DMS79 (cell line): Measurements from ENCODE around the gene EML3.
"Not testable (repeated sequence)": the region's sequence is repeated elsewhere in the genome, so short reads cannot be mapped to it uniquely, and the experiment has no call there.

Experiments
- DNase-seq: peaks from one replicate; lab custom pipeline; 2025; lab: John Stamatoyannopoulos, UW

EML3 gene

DNA sequence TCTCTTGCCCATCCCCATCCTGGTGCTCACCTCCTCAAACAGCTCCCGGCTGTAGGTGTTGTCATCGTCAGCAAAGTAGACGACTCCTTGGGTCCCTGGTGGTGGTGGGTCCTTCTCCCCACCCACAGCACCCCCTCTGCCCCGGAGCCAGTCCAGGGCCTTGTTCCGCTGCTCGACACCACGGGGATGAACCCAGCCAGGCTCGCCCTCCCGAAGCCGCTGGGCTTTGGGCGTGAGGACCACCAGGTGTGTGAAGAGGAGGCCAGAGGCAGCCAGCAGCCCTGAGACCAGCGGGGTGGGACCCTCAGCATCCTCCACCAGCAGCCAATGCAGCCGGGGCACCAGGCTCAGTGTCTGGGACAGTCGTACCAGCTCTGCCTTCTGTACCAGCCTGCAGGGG lies 4.4 kb upstream of the EML3 start:
- not testable (repeated sequence) for DNase-seq

GRCh38 chr11:62615521-62615920 lies 2.9 kb upstream of the EML3 start:
- no peak for DNase-seq

- no peak for DNase-seq
These were observed 1.7 kb upstream of the EML3 start for GRCh38 chr11:62614275-62614674.

DNA sequence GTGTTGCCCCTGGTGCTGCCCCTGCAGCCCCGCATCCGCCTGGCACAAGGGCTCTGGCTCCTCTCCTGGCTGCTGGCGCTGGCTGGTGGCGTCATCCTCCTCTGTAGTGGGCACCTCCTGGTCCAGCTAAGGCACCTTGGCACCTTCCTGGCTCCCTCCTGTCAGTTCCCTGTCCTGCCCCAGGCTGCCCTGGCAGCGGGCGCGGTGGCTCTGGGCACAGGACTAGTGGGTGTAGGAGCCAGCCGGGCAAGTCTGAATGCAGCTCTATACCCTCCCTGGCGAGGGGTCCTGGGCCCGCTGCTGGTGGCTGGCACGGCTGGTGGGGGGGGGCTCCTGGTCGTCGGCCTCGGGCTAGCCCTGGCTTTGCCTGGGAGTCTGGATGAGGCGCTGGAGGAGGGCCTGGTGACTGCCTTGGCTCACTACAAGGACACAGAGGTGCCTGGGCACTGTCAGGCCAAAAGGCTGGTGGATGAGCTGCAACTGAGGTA lies 760 bp upstream of the EML3 start:
- DNase-seq = no peak

DNA sequence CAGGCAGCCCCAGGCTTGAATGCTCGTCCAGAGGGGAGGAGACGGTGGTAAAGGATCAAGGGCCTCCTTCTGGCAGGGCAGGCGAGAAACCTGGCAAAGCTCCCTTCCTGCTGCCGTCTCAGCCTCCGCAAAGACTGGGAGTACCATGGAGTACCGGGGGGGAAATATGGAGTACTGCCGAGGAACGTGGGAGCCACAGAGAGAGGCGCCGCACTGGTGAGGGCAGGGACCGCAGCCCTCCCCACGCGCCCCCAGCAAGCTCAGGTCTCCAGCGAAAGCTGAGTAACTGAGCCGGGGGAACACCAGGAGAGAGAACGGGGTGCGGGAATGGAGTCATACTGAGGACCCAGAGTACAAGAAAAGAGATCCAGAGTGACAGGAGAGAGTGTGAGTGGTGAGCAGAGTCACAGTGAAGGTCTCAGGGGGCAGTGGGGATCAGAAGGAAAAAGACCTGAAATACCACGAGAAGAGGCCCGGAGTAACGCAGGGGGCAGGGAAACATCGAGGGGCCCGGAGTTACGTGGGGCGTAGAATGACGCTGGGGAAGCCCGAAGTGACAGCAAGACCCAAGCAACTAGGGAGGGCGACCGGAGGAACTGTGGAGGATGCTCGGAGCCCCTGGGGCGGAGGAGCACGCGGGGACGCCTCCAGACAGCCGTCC lies 740 bp downstream of the EML3 start:
- peak; percentile 41 for DNase-seq

DNA sequence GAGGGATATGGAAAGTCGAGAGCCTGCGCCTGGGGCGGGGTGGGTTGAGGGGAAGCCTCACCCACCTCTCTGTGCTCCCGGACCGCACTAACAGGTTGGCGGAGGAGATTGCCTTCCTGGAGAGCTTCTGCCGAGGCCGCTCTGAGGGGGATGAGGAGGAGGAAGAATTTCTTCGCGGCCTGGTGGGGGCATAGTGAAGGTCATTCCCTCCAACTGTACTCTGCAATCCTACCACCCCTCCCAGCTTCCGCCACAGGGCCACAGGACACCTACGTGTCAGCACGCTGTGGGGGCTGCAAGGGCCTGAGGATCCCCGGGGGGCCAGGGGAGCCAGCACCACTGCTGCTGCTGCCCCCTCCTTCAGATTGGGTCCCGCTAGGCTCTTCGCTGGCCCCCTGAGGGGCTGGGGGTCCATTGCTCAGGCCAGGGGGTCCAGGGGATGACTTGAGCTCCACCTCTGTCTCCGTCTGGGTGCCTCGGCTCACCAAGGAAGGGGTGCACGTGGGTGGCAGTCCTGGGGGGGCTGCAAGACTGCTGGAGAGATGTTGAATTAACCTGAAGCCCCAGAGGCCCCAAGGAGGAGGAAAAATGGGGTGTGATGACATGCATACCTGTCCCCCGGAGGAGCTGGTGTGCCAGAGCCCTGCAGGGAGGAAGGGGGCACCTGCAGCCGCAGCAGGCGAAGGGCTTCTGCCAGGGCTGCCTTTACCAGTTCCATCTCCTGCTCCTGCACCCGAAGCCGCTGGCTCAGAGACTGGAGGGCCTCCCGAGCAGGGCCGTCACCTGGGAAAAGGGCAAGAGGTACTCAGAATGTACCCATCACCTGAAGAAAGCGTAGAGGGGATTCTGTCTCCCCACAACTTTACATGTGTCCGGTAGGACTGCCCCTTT lies 1.5 kb downstream of the EML3 start:
- DNase-seq = no peak

- no peak for DNase-seq
These were observed 2.2 kb downstream of the EML3 start for GRCh38 chr11:62610403-62610802.

GRCh38 chr11:62608776-62609175 lies 3.8 kb downstream of the EML3 start:
- DNase-seq = no peak

DNA sequence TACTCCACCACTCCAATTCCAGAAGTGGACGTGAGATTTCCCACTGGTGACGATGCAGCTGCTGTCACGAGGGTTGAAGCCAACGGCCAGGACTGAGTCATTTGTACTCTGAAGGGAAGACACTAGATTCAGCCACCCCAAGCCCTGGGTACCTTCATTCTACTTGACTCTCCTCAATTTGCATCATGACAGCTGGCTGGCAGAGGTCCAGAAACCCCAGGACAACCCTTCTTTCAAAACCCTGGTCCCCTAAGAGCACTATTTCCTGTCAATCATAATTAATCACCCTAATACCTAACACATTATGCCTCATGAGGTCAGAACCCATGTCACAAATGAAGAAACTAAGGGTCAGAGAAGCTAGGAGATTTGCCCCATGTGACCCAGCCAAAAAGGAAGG lies 4.9 kb downstream of the EML3 start:
- DNase-seq = no peak

DNA sequence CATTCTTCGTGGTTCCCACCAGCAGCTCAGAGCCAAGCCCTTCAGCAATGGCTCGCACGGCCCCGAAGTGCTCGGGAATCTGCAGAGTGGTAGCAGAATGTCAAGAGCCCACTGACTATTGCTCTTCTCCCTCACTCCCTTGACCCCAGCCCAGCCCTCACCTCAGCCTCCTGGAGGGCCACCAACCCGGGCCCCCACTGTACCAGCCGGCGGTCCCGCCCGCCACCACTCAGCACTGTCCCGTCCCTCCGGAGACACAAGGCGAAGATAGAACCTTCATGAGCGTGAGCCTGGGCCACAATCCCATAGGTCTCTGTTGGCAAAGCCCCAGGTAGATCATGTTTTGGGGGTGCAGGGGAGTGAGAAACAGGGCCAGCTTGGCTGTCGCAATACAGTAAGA lies 6.7 kb downstream of the EML3 start:
- DNase-seq = no peak

GRCh38 chr11:62605467-62605866 lies 7.1 kb downstream of the EML3 start:
- no peak for DNase-seq

DNA sequence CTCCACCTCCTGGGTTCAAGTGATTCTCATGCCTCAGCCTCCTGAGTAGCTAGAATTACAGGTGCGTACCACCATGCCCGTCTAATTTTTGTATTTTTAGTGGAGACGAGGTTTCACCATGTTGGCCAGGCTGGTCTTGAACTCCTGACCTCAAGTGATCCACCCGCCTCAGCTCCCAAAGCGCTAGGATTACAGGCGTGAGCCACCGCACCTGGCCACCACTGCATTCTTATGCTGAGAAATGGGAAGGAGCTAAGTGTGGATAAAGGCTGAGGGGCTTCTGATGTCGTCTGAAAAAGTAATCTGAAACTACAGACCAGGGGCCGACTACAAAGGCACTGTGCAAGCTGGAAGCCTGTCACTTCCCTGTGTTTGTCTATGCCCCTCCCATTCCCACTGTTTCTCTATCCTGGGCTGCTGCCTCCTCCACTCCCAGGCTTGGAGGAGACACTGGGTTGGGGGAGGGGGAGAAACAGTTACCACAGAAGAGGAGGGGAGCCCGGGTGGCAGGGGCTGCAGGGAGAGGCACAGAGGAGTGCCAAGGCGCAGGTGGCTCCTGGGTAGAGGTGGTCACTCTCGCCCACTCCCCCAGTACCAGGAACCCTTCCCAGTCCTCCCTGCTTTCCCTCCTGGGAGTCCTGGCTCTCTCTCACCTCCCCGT lies 8.0 kb downstream of the EML3 start:
- no peak for DNase-seq

DNA sequence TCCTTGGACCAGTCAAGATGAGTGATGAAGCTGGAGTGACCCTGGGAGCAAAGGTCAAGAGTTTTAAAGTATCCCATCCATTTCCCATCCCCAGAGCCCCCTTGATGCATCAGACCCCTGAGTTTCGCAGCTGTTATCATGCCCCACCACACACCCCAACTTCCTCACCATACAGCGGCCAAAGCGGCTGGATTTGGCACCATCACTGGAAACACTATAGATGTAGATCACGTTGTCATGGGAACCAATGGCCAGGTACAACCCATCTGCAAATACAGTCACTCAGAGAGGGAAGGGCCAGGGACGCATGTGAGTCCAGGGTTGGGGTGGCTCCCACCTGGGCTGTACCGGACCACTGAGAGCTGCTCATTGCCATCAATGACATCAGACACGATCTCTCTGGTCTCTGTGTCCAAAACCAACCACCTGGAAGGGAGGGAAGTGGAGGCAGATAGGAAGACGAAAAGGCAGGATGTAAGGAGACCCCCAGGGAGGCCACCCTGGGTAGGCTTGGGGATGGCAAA lies 8.7 kb downstream of the EML3 start:
- no peak for DNase-seq

GRCh38 chr11:62603072-62603408 lies 9.5 kb downstream of the EML3 start:
- peak; percentile 21 for DNase-seq

DNA sequence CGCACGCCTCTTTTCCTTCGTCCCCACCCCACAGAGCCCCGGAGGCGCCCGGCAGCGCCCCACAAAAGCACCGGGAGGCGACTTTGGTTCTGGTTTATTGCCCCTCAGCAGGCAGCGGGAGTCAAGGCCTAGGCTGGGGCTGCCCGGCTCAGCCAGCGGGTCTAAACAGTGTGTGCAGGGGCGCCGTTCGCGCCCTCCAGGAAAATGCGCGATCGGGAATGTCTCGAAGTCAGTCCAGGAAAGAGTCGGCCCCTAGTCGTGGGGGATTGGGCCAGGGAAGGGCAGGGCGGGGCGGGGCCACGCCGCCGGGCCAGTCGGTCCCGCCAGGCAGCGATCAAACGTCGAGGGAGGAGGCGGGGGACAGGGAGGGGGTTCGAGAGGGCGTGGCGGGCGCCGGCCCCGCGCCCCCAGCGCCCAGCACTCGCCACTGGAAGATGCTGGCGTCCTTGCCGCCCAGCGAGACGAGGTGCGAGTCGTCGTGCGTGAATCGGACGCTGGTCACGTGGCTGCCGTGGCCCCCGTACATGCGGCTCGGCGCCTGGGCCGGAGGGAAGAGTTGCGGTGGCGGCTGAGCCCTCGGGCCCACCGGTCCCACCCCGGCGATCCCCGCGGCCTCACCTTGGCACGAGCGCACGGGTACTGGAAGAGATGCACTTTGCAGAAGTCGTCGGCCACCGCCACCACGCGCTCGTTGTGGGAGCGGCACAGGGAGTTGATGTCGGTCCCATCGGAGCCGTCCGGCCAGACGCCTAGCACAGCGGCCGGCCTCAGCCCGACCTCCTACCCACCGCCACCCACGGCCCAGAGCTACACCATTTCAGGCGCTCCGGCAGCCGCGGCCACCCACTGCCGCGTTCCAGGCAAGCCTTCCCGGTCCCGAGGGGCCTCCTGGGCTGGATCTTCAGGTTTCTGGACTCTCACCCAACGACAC lies 10.2 kb downstream of the EML3 start:
- peak; percentile 68 for DNase-seq

DNA sequence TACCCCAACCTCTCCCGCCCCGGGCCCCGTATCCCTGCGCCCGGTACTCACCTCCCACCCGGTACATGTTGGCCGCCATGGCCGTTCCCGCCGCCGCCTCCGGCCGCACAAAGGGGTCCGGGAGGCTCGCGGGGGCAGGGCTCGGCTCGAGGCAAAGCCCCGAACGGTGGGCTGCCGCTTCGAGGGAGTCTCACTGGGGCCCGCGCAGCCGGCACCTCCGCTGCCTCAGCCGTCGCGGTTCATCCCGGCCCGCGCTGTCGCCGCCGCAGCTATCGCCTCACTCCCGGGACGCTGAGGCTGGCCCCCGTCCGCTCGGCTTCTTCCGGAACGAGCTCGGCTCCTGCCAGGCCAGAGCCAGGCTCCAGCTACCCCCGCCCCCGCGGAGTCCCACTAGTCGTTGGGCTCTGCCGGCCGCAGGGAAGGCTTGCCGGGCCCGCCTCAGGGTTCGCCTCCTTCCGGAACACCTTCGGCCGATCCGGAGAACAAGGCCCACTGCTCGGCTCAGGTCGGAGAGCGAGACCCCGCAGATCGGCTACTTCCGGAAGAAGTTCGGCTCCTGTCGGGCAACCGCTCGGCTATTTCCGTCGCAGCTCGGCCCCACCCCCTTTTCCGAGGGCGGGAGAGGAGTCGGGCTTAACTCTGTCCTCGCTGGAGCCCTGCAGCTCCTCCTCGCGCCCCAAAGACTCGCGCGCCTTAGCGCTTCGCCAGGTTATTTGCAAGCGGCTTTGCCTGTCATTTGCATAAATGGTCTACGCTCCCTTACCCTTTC lies 11.0 kb downstream of the EML3 start, which contains the start of gene MTA2:
TSS of gene MTA2 (minus strand) at position 494 of the 769 bp plus-strand sequence. CDS start at position 79, 415 bp downstream.
- DNase-seq = peak; percentile 94

DNA sequence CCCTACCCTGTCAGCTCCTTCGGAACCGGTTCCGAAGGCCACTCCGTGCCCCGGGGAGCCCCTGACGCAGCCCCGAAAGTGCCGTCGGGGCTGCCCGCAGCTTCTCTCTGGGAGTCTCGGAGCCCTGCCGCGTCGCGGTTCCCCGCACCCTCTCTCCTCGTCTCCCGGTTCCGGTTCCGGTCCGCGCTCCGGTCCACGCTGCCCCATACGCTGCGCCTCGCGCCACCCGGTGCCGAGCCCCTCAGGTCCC lies 11.5 kb downstream of the EML3 start:
- no peak for DNase-seq

DNA sequence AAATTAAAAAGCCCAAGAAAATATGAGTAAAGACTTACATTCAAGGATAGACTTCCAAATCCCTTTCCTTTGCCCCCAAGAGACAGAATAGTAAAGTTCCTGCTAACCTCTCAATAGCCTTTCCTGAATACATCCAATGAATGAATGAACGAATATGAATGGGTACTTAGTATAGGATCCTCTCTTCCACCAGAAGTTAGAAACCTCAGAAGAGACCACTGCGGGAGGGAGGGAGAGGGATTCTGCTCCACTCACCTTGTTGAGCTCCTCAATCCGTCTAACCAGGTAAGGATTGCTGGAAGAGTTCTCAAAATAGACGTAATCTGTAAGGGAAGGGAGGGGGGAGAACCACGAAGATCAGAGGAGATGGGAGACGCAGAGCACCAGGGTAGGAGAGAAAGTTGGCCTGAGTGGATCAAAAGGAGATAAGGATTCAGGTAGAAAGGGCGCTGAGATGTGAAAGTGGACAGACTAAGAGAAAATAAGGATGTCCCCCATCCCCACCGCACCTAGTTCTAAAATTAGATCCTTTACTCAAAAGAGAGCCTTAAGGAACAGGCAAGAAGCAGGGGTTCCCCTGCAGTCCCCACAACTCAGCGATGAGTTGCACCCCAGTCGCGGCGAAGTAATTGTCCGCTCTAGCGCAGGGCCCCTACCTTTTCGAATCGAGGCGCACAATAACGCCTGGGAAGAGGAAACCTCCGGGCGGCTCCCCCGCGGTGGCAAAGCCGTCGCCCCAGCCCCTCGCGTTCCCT lies 12.0 kb downstream of the EML3 start:
- DNase-seq = no peak

GRCh38 chr11:62599901-62600300 lies 12.7 kb downstream of the EML3 start:
- no peak for DNase-seq

GRCh38 chr11:62599069-62599696 lies 13.4 kb downstream of the EML3 start:
- DNase-seq = peak; percentile 88
